SK-N-MC (cell line): ENCODE measurements around the gene OSM.

Source experiments
- EZH2 ChIP-seq: fragments of 200-600 bp; sonication (generic); IDR thresholded peaks from one replicate; pipeline ENCODE4 v1.6.1; 2017; ENCODE audit warnings: antibody characterized with exemption
- POLR2AphosphoS5 ChIP-seq: IDR thresholded peaks from 2 replicates; pipeline ENCODE4 v1.6.1; 2012; ENCODE audit warnings: mild to moderate bottlenecking, low read depth, low read length, borderline replicate concordance

DNA sequence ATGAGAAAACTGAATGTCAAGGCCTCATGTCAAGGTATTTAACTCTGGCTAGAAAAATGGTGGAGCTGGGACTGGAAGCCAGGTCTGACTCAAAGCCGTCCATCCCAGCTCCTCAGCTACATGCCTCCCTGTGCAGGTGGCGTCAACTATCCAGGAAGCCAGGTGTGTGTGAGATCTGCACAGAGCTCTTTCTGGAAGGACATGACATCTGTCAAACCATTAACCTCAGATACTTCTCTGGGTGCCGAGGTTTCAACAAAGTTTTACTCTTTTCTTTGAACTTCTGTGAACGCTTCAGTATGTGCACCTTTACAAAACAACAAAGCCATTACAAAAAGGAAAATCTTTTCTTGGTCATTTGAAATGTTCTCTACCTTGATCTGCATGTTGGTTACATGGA lies 29.7 kb upstream of the OSM start:
- TF ChIP-seq POLR2AphosphoS5 (no peak), EZH2 (no peak)
